IMR-90 (cell line): ENCODE results near the gene UXS1. TPM values are rescaled to one million over a fixed set of nuclear protein-coding genes. Genes with fewer than 3 reads are reported as not detected.

Experiments used
- ATAC-seq: fragments of 200-7000 bp; cut with Tn5 transposase; 2 replicates; pipeline ENCODE4 v1.9.1; 2020; ENCODE audit warnings: low read depth, mild to moderate bottlenecking, moderate library complexity
- BruUV-seq: library from RNA; stranded (reverse); fragments of 400-500 nt; replicated peaks from 2 replicates; lab custom pipeline; 2021; lab: Mats Ljungman, UMichigan
- CTCF ChIA-PET: fragments of 300-600 bp; formaldehyde crosslinking; extraction: SDS; loops from one replicate; lab custom pipeline; 2021; ENCODE audit warnings: antibody characterized with exemption; lab: Yijun Ruan, JAX
- POLR2A ChIA-PET: fragments of 300-600 bp; sonication (Branson Sonifier 250); formaldehyde crosslinking; loops from one replicate; lab custom pipeline; 2022; ENCODE audit warnings: antibody characterized with exemption; ENCODE audit not compliant: unreplicated experiment; lab: Charles Lee
- DNase-seq: peaks from one replicate; pipeline ENCODE4 v3.0.0; 2013
- H2AFZ ChIP-seq: replicated peaks from 2 replicates; pipeline ENCODE3; 2013; ENCODE audit warnings: low read length, mild to moderate bottlenecking; ENCODE audit not compliant: poor library complexity
- H2AK5ac ChIP-seq: 2 replicates; pipeline ENCODE4 v1.6.1; 2013; ENCODE audit warnings: low read depth, low read length, inconsistent platforms
- H2AK9ac ChIP-seq: replicated peaks from 2 replicates; pipeline ENCODE3; 2013; ENCODE audit warnings: mild to moderate bottlenecking, low read depth, low read length, moderate library complexity; ENCODE audit not compliant: poor library complexity
- H2BK120ac ChIP-seq: 2 replicates; pipeline ENCODE4 v1.6.1; 2013; ENCODE audit warnings: low read depth, low read length, inconsistent platforms
- H2BK15ac ChIP-seq: 3 replicates; pipeline ENCODE4 v1.6.1; 2013; ENCODE audit warnings: low read depth, low read length, inconsistent platforms
- H2BK20ac ChIP-seq: 2 replicates; pipeline ENCODE4 v1.6.1; 2013; ENCODE audit warnings: low read depth, mild to moderate bottlenecking, inconsistent platforms, low read length, moderate library complexity
- H2BK5ac ChIP-seq: 2 replicates; pipeline ENCODE4 v1.6.1; 2013; ENCODE audit warnings: mild to moderate bottlenecking, low read depth, low read length, inconsistent platforms; ENCODE audit not compliant: poor library complexity, severe bottlenecking
- H3K14ac ChIP-seq: replicated peaks from 2 replicates; pipeline ENCODE4 v1.6.1; 2013; ENCODE audit warnings: low read depth, low read length, inconsistent platforms
- H3K18ac ChIP-seq: 2 replicates; pipeline ENCODE4 v1.6.1; 2013; ENCODE audit warnings: low read depth, low read length, control low read depth
- H3K23ac ChIP-seq: 2 replicates; pipeline ENCODE4 v1.6.1; 2013; ENCODE audit warnings: low read depth, low read length, inconsistent platforms
- H3K27ac ChIP-seq: 2 replicates; pipeline ENCODE4 v1.5.1; 2013; ENCODE audit warnings: mild to moderate bottlenecking, control low read depth, low read length; ENCODE audit not compliant: insufficient read depth
- H3K27me3 ChIP-seq: 2 replicates; pipeline ENCODE4 v1.6.1; 2013; ENCODE audit warnings: low read length; ENCODE audit not compliant: control insufficient read depth, insufficient read depth
- H3K36me3 ChIP-seq: 2 replicates; pipeline ENCODE4 v1.6.1; 2013; ENCODE audit warnings: low read length, mixed read lengths; ENCODE audit not compliant: control insufficient read depth, insufficient read depth
- H3K4ac ChIP-seq: 2 replicates; pipeline ENCODE4 v1.6.1; 2013; ENCODE audit warnings: low read depth, low read length, inconsistent platforms
- H3K4me1 ChIP-seq: 2 replicates; pipeline ENCODE4 v1.6.1; 2013; ENCODE audit warnings: low read length, mixed read lengths; ENCODE audit not compliant: control insufficient read depth, insufficient read depth
- H3K4me2 ChIP-seq: 2 replicates; pipeline ENCODE4 v1.6.1; 2013; ENCODE audit warnings: low read depth, mild to moderate bottlenecking, control low read depth, low read length, moderate library complexity
- H3K4me3 ChIP-seq: 2 replicates; pipeline ENCODE4 v1.5.1; 2013; ENCODE audit warnings: low read depth, mild to moderate bottlenecking, control low read depth, low read length, moderate library complexity; ENCODE audit not compliant: insufficient read depth
- H3K56ac ChIP-seq: 2 replicates; pipeline ENCODE4 v1.6.1; 2013; ENCODE audit warnings: low read length, inconsistent platforms; ENCODE audit not compliant: insufficient read depth; ENCODE audit errors: extremely low read depth
- H3K79me1 ChIP-seq, 2 experiments: 2 replicates each; pipeline ENCODE4 v1.6.1; 2013; ENCODE audit warnings: low read length in 2 of 2, inconsistent platforms in 1 of 2, low read depth in 1 of 2
- H3K9ac ChIP-seq: 2 replicates; pipeline ENCODE4 v1.6.1; 2013; ENCODE audit warnings: low read depth, low read length, control low read depth
- H3K9me1 ChIP-seq: 2 replicates; pipeline ENCODE4 v1.6.1; 2013; ENCODE audit warnings: low read length, inconsistent platforms; ENCODE audit not compliant: insufficient read depth
- H3K9me3 ChIP-seq: 2 replicates; pipeline ENCODE4 v1.6.1; 2013; ENCODE audit warnings: low read length; ENCODE audit not compliant: control insufficient read depth, insufficient read depth
- H4K20me1 ChIP-seq: 2 replicates; pipeline ENCODE4 v1.6.1; 2013; ENCODE audit warnings: low read length, inconsistent platforms; ENCODE audit not compliant: insufficient read depth
- H4K5ac ChIP-seq: 2 replicates; pipeline ENCODE4 v1.6.1; 2013; ENCODE audit warnings: mild to moderate bottlenecking, low read depth, low read length, control low read depth
- H4K8ac ChIP-seq, 2 experiments: 2 replicates each; pipeline ENCODE4 v1.6.1; 2013; ENCODE audit warnings: low read depth in 2 of 2, low read length in 2 of 2, control low read depth in 1 of 2, inconsistent platforms in 1 of 2
- H4K91ac ChIP-seq: 2 replicates; pipeline ENCODE4 v1.6.1; 2013; ENCODE audit warnings: low read depth, low read length, inconsistent platforms; ENCODE audit not compliant: insufficient read depth
- BHLHE40 ChIP-seq: fragments of 150-350 bp; IDR thresholded peaks from 2 replicates; pipeline ENCODE4 v1.6.1; 2016; ENCODE audit warnings: mild to moderate bottlenecking, low read depth, low read length
- CEBPB ChIP-seq: IDR thresholded peaks from 2 replicates; pipeline ENCODE4 v1.6.1; 2012; ENCODE audit warnings: low read depth, low read length, improper control_type of control experiment
- CHD1 ChIP-seq: IDR thresholded peaks from 2 replicates; pipeline ENCODE4 v1.6.1; 2012; ENCODE audit warnings: low read depth, low read length, improper control_type of control experiment
- CTCF ChIP-seq: conservative IDR thresholded peaks from 2 replicates; pipeline ENCODE4 v1.5.1; 2012; ENCODE audit warnings: mild to moderate bottlenecking, low read depth, low read length, improper control_type of control experiment
- ELK1 ChIP-seq: fragments of 150-350 bp; IDR thresholded peaks from 2 replicates; pipeline ENCODE4 v1.6.1; 2016; ENCODE audit warnings: low read depth, mild to moderate bottlenecking, low read length, moderate library complexity, borderline replicate concordance
- FOS ChIP-seq: fragments of 150-350 bp; IDR thresholded peaks from 2 replicates; pipeline ENCODE4 v1.6.1; 2016; ENCODE audit warnings: low read depth, low read length
- MAFK ChIP-seq: IDR thresholded peaks from 2 replicates; pipeline ENCODE4 v1.6.1; 2012; ENCODE audit warnings: low read depth, low read length, improper control_type of control experiment
- MAZ ChIP-seq: IDR thresholded peaks from 2 replicates; pipeline ENCODE4 v1.6.1; 2012; ENCODE audit warnings: low read depth, mild to moderate bottlenecking, low read length, improper control_type of control experiment, moderate library complexity, borderline replicate concordance
- MXI1 ChIP-seq: IDR thresholded peaks from 2 replicates; pipeline ENCODE4 v1.6.1; 2012; ENCODE audit warnings: low read depth, mild to moderate bottlenecking, low read length, moderate library complexity, borderline replicate concordance
- NFE2L2 ChIP-seq: fragments of 150-350 bp; IDR thresholded peaks from 2 replicates; pipeline ENCODE4 v1.6.1; 2016; ENCODE audit warnings: low read depth, mild to moderate bottlenecking, low read length
- POLR2A ChIP-seq: IDR thresholded peaks from 2 replicates; pipeline ENCODE4 v1.6.1; 2012; ENCODE audit warnings: mild to moderate bottlenecking, low read depth, low read length
- RAD21 ChIP-seq: IDR thresholded peaks from 2 replicates; pipeline ENCODE4 v1.6.1; 2012; ENCODE audit warnings: low read length, improper control_type of control experiment
- RCOR1 ChIP-seq: IDR thresholded peaks from 2 replicates; pipeline ENCODE4 v1.6.1; 2012; ENCODE audit warnings: mild to moderate bottlenecking, low read length, improper control_type of control experiment; ENCODE audit not compliant: insufficient replicate concordance
- RFX5 ChIP-seq: IDR thresholded peaks from 2 replicates; pipeline ENCODE4 v1.8.0; 2012; ENCODE audit warnings: low read depth, mild to moderate bottlenecking, low read length, moderate library complexity
- SMC3 ChIP-seq: fragments of 150-350 bp; IDR thresholded peaks from 2 replicates; pipeline ENCODE4 v1.6.1; 2016; ENCODE audit warnings: low read depth, mild to moderate bottlenecking, antibody characterized with exemption, low read length, moderate library complexity
- USF2 ChIP-seq: fragments of 150-350 bp; IDR thresholded peaks from 2 replicates; pipeline ENCODE4 v1.6.1; 2017; ENCODE audit warnings: mild to moderate bottlenecking, antibody characterized with exemption, low read length, low read depth
- WGBS, 2 experiments: methylation state at CpG; one replicate each; pipeline versions ENCODE4 v1.1.5 to v1.1.7; 2013; ENCODE audit warnings: missing lambda C conversion rate in 2 of 2; ENCODE audit not compliant: insufficient read length in 1 of 2; ENCODE audit errors: extremely low coverage in 2 of 2; 5-methylcytosine and 5-hydroxymethylcytosine counted together
- dilution Hi-C: fragments of 300-500 bp; cut with HindIII; formaldehyde crosslinking; loops from one replicate; pipeline ENCODE4 v1.14.3; 2018; ENCODE audit warnings: low sequenced_read_pairs; ENCODE audit not compliant: unreplicated experiment
- in situ Hi-C: fragments of 300-500 bp; cut with MboI; formaldehyde crosslinking; loops from 3 replicates; pipeline ENCODE4 v1.14.3; 2019; ENCODE audit warnings: low sequenced_read_pairs, inconsistent platforms, mixed read lengths
- intact Hi-C: fragments of 100-400 bp; cut with micrococcal nuclease; formaldehyde crosslinking; loops from 2 replicates; pipeline ENCODE4 v1.10.0; 2022
- polyA plus RNA-seq, 3 experiments: library from polyadenylated mRNA; depleted of rRNA; stranded (reverse); fragments of >200 nt; gene quantifications; 2 replicates each; pipeline ENCODE4 v1.2.3, GENCODE V29; 2012; ENCODE audit warnings: low replicate concordance in 1 of 3
- total RNA-seq: library from RNA; depleted of rRNA; stranded (reverse); fragments of >200 nt; gene quantifications from 2 replicates; pipeline ENCODE4 v1.2.3, GENCODE V29; 2012

UXS1 gene
- total and polyA plus RNA-seq, 2 of the 4 experiments (the other 2 are of a cell fraction), result 33.7 to 54.3 TPM

GRCh38 chr2:106223347-106223746 lies 29.2 kb upstream of the UXS1 start:
- Histone ChIP-seq H2BK5ac (no peak overlapping the region), H2BK15ac (no peak overlapping the region), H2AK5ac (no peak overlapping the region), H4K91ac (no peak overlapping the region), H4K5ac (no peak overlapping the region), H3K14ac (no peak overlapping the region), H3K4ac (no peak overlapping the region), H4K8ac (no peak overlapping the region), H3K27me3 (peaks cover 2% of the 10 kb centered on the region; the same call in 1 of the 2 replicates), H3K18ac (no peak overlapping the region), H2AFZ (no peak overlapping the region), H3K56ac (no peak overlapping the region), H3K36me3 (no peaks in the 10 kb centered on the region), H3K9me1 (no peaks in the 10 kb centered on the region), H4K20me1 (no peaks in the 10 kb centered on the region), H2BK20ac (no peak overlapping the region), H3K23ac (no peak overlapping the region), H2AK9ac (no peak overlapping the region), H3K9me3 (no peaks in the 10 kb centered on the region), H3K4me3 (no peak overlapping the region), H3K4me2 (no peak overlapping the region), H3K79me1 (no peaks in the 10 kb centered on the region), H3K9ac (no peak overlapping the region), H3K27ac (no peak overlapping the region), H3K4me1 (no peaks in the 10 kb centered on the region), H2BK120ac (no peak overlapping the region)
- CTCF ChIA-PET, result no interaction called here
- TF ChIP-seq USF2 (no peak), ELK1 (no peak), CEBPB (no peak), MAZ (no peak), POLR2A (no peak), BHLHE40 (no peak), SMC3 (no peak), CTCF (no peak), RFX5 (no peak), MXI1 (no peak), NFE2L2 (no peak), FOS (no peak), CHD1 (no peak), RCOR1 (no peak), MAFK (no peak), RAD21 (no peak)
- in situ Hi-C loops (no loop called here), dilution Hi-C loops (no loop called here), intact Hi-C loops (no loop called here)
- BruUV-seq, result no TSS peak
- DNase-seq, result no peak
- no peak for ATAC-seq
- POLR2A ChIA-PET, result no interaction called here
- WGBS, 2 experiments, result no CpG with 5 or more reads among the region's 5 CpGs
